CD14-positive monocyte (primary cell): ENCODE measurements around the gene AADAT. TPM values are rescaled to one million over a fixed set of nuclear protein-coding genes. Genes with fewer than 3 reads are reported as not detected.

ENCODE experiments used
- DNase-seq, 3 donors: peaks; one replicate each; pipeline ENCODE4 v3.0.0-alpha.2; 2011 to 2022
- H2AFZ ChIP-seq: 2 replicates; pipeline ENCODE4 v1.6.0; 2012; ENCODE audit warnings: mild to moderate bottlenecking, low read depth, low read length, inconsistent platforms; ENCODE audit not compliant: insufficient read depth, poor library complexity, severe bottlenecking
- H3K27ac ChIP-seq, 2 donors: 1 replicate in 1 of 2; 2 replicates in 1 of 2; pipeline ENCODE4 v1.5.1; 2012 to 2013; ENCODE audit warnings: low read length in 2 of 2, control low read depth in 1 of 2, inconsistent platforms in 1 of 2, low read depth in 1 of 2, mild to moderate bottlenecking in 1 of 2
- H3K27me3 ChIP-seq, 2 donors: one replicate each; pipeline versions ENCODE4 v1.6.0 to v1.6.1; 2011 to 2013; ENCODE audit warnings: low read length in 2 of 2; ENCODE audit not compliant: control insufficient read depth in 2 of 2, insufficient read depth in 2 of 2
- H3K36me3 ChIP-seq, 2 donors: replicated peaks in 1 of 2; 1 replicate in 1 of 2; 2 replicates in 1 of 2; pipeline versions ENCODE4 v1.5.1 to v1.6.1; 2012 to 2013; ENCODE audit warnings: low read length in 2 of 2, control low read depth in 1 of 2, inconsistent platforms in 1 of 2, mild to moderate bottlenecking in 1 of 2; ENCODE audit not compliant: insufficient read depth in 2 of 2, control insufficient read depth in 1 of 2
- H3K4me1 ChIP-seq, 2 donors: 1 replicate in 1 of 2; 2 replicates in 1 of 2; pipeline versions ENCODE4 v1.5.1 to v1.6.1; 2012 to 2013; ENCODE audit warnings: low read length in 2 of 2, control low read depth in 1 of 2, inconsistent platforms in 1 of 2, mild to moderate bottlenecking in 1 of 2, moderate library complexity in 1 of 2; ENCODE audit not compliant: insufficient read depth in 2 of 2, control insufficient read depth in 1 of 2
- H3K4me2 ChIP-seq: replicated peaks from 2 replicates; pipeline ENCODE3; 2012; ENCODE audit warnings: low read length, moderate library complexity, mild to moderate bottlenecking; ENCODE audit not compliant: poor library complexity, severe bottlenecking; ENCODE audit errors: extremely low read depth
- H3K4me3 ChIP-seq, 3 experiments: fragments of 200-600 bp in 1 of 3; sonication (generic) in 1 of 3; replicated peaks in 1 of 3; 1 replicate in 2 of 3; 2 replicates in 1 of 3; pipeline ENCODE4 v1.5.1; 2011 to 2013; ENCODE audit warnings: low read length in 3 of 3, mild to moderate bottlenecking in 3 of 3, control low read depth in 2 of 3, low read depth in 2 of 3, inconsistent platforms in 1 of 3, moderate library complexity in 1 of 3
- H3K79me2 ChIP-seq: 2 replicates; pipeline ENCODE4 v1.6.0; 2012; ENCODE audit warnings: mild to moderate bottlenecking, control low read depth, inconsistent platforms, low read length, moderate library complexity; ENCODE audit not compliant: insufficient read depth
- H3K9ac ChIP-seq: 2 replicates; pipeline ENCODE4 v1.6.0; 2017; ENCODE audit warnings: low read length, mild to moderate bottlenecking; ENCODE audit not compliant: insufficient read depth, poor library complexity, severe bottlenecking
- H3K9me3 ChIP-seq, 2 donors: replicated peaks in 1 of 2; 1 replicate in 1 of 2; 2 replicates in 1 of 2; pipeline versions ENCODE4 v1.5.1 to v1.6.1; 2012 to 2013; ENCODE audit warnings: low read length in 2 of 2, control low read depth in 1 of 2; ENCODE audit not compliant: control insufficient read depth in 1 of 2, insufficient read depth in 1 of 2
- H4K20me1 ChIP-seq: 2 replicates; pipeline ENCODE4 v1.6.0; 2012; ENCODE audit warnings: mild to moderate bottlenecking, low read length, control low read depth, moderate library complexity; ENCODE audit not compliant: insufficient read depth
- H3K27ac Mint-ChIP-seq, 7 donors: one replicate each; pipeline ENCODE4 v1.8.0; 2020; ENCODE audit warnings: mild to moderate bottlenecking in 7 of 7, mixed read lengths in 7 of 7, moderate library complexity in 6 of 7, inconsistent platforms in 2 of 7
- H3K27me3 Mint-ChIP-seq, 3 donors: one replicate each; pipeline ENCODE4 v1.8.0; 2021 to 2022; ENCODE audit warnings: low read depth in 3 of 3, mild to moderate bottlenecking in 3 of 3, mixed read lengths in 3 of 3, moderate library complexity in 3 of 3, inconsistent platforms in 1 of 3
- H3K36me3 Mint-ChIP-seq, 2 donors: one replicate each; pipeline ENCODE4 v1.8.0; 2020; ENCODE audit warnings: mixed read lengths in 2 of 2, inconsistent platforms in 1 of 2, mild to moderate bottlenecking in 1 of 2
- H3K4me1 Mint-ChIP-seq: one replicate; pipeline ENCODE4 v1.8.0; 2020; ENCODE audit warnings: mild to moderate bottlenecking, mixed read lengths
- H3K4me3 Mint-ChIP-seq, 2 donors: one replicate each; pipeline ENCODE4 v1.8.0; 2020; ENCODE audit warnings: mild to moderate bottlenecking in 2 of 2, mixed read lengths in 2 of 2, moderate library complexity in 1 of 2
- H3K9me3 Mint-ChIP-seq, 7 donors: one replicate each; pipeline ENCODE4 v1.8.0; 2020 to 2022; ENCODE audit warnings: mixed read lengths in 7 of 7, mild to moderate bottlenecking in 6 of 7, moderate library complexity in 6 of 7, inconsistent platforms in 2 of 7
- WGBS: methylation state at CpG from one replicate; pipeline ENCODE4 v1.1.5; 2013; ENCODE audit warnings: missing lambda C conversion rate; ENCODE audit not compliant: insufficient coverage; 5-methylcytosine and 5-hydroxymethylcytosine counted together
- intact Hi-C, 2 donors: fragments of 100-400 bp; cut with micrococcal nuclease; formaldehyde crosslinking; loops; one replicate each; pipeline versions ENCODE4 v1.15.0 to v1.15.1; 2023
- polyA plus RNA-seq, 3 donors: library from polyadenylated mRNA; depleted of rRNA in 1 of 3; unstranded in 2 of 3; stranded (reverse) in 1 of 3; fragments of 300-500 nt in 2 of 3; fragments of >200 nt in 1 of 3; fragmentation: Illumina TruSeq in 2 of 3; gene quantifications; 1 replicate in 2 of 3; 2 replicates in 1 of 3; pipeline ENCODE4 v1.2.3, GENCODE V29; 2012 to 2021
- TF ChIP-seq, protein P1 (sequence below): fragments of 200-600 bp; IDR thresholded peaks from one replicate; pipeline ENCODE4 v1.8.0; 2022; ENCODE audit warnings: antibody characterized with exemption, mild to moderate bottlenecking

Gene AADAT
- polyA plus RNA-seq, 3 donors: not detected

GRCh38 chr4:170035845-170036244 lies 53.9 kb downstream of the AADAT start:
- Histone ChIP-seq H3K4me3 (no peak overlapping the region), H3K27ac (no peak overlapping the region), H3K4me1 (no peaks in the 10 kb centered on the region), H3K9ac (no peak overlapping the region), H3K4me2 (no peak overlapping the region), H4K20me1 (no peaks in the 10 kb centered on the region), H3K27me3 (peaks cover 0 to 3% of the 10 kb centered on the region in 2 donors), H3K79me2 (no peaks in the 10 kb centered on the region), H2AFZ (no peak overlapping the region), H3K36me3 (no peaks in the 10 kb centered on the region), H3K9me3 (no peaks in the 10 kb centered on the region)
- WGBS: no CpG with 5 or more reads among the region's 3 CpGs
- Mint-ChIP-seq H3K4me3 (no peak overlapping the region), H3K27me3 (peaks cover 7 to 17% (median 11%) of the 10 kb centered on the region in 3 donors), H3K4me1 (peaks cover 6% of the 10 kb centered on the region), H3K9me3 (peaks cover 0 to 3% (median 0%) of the 10 kb centered on the region in 7 donors), H3K27ac (no peak overlapping the region), H3K36me3 (no peaks in the 10 kb centered on the region)
- no peak for DNase-seq
- TF ChIP-seq, protein P1, sequence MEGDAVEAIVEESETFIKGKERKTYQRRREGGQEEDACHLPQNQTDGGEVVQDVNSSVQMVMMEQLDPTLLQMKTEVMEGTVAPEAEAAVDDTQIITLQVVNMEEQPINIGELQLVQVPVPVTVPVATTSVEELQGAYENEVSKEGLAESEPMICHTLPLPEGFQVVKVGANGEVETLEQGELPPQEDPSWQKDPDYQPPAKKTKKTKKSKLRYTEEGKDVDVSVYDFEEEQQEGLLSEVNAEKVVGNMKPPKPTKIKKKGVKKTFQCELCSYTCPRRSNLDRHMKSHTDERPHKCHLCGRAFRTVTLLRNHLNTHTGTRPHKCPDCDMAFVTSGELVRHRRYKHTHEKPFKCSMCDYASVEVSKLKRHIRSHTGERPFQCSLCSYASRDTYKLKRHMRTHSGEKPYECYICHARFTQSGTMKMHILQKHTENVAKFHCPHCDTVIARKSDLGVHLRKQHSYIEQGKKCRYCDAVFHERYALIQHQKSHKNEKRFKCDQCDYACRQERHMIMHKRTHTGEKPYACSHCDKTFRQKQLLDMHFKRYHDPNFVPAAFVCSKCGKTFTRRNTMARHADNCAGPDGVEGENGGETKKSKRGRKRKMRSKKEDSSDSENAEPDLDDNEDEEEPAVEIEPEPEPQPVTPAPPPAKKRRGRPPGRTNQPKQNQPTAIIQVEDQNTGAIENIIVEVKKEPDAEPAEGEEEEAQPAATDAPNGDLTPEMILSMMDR: no peak
- intact Hi-C loops: no loop called here

DNA sequence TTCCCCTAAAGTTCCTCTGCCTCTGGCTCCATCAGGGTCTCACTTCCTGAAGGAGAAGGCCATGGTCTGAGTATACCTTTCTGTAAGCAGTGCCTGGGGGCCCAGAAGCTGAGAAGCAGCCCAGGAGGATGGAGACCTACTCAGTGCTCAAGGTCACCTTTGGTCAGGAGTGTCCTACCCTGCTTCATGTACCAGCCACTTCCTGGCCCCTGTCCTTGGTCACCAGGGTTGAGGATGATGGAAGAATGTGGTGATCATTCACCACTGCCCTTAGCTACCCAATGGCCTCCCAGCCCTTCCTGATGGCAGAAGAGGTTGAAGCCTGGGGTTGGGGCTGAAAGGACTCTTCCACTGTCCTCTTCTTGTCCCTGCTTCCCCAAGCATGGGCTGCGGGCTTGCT lies 54.5 kb downstream of the AADAT start:
- Histone ChIP-seq H2AFZ (no peak overlapping the region), H4K20me1 (no peaks in the 10 kb centered on the region), H3K27me3 (peaks cover 3 to 5% of the 10 kb centered on the region in 2 donors), H3K9ac (no peak overlapping the region), H3K9me3 (no peaks in the 10 kb centered on the region), H3K27ac (no peak overlapping the region), H3K79me2 (no peaks in the 10 kb centered on the region), H3K36me3 (no peaks in the 10 kb centered on the region), H3K4me1 (no peaks in the 10 kb centered on the region), H3K4me2 (no peak overlapping the region), H3K4me3 (no peak overlapping the region)
- Mint-ChIP-seq H3K36me3 (no peaks in the 10 kb centered on the region), H3K4me3 (no peak overlapping the region), H3K27ac (no peak overlapping the region), H3K27me3 (peaks cover 10 to 15% (median 11%) of the 10 kb centered on the region in 3 donors), H3K9me3 (peaks cover 0 to 3% (median 0%) of the 10 kb centered on the region in 7 donors), H3K4me1 (peaks cover 6% of the 10 kb centered on the region)
- 33% methylated on average over 1 of the region's 1 CpG for WGBS
- intact Hi-C loops: no loop called here
- TF ChIP-seq, protein P1: no peak
- DNase-seq: no peak
